Loucy (cell line): ENCODE results near the gene ETFRF1.

Source experiments
- H2AFZ ChIP-seq: fragments of 200-600 bp; sonication (generic); 2 replicates; pipeline ENCODE4 v1.6.0; 2016; ENCODE audit warnings: antibody characterized with exemption, mild to moderate bottlenecking, low read length, moderate library complexity
- H3F3A ChIP-seq: fragments of 200-600 bp; 2 replicates; pipeline ENCODE4 v1.6.0; 2016; ENCODE audit warnings: antibody characterized with exemption, low read depth, mild to moderate bottlenecking
- H3K27me3 ChIP-seq: fragments of 200-600 bp; sonication (generic); 2 replicates; pipeline ENCODE4 v1.6.1; 2014; ENCODE audit warnings: low read length, mild to moderate bottlenecking; ENCODE audit not compliant: insufficient read depth, poor library complexity, severe bottlenecking
- H3K36me3 ChIP-seq: fragments of 200-600 bp; sonication (generic); 2 replicates; pipeline ENCODE4 v1.6.1; 2016; ENCODE audit warnings: low read length; ENCODE audit not compliant: insufficient read depth
- H3K4me1 ChIP-seq: fragments of 200-600 bp; sonication (generic); 2 replicates; pipeline ENCODE4 v1.5.1; 2014; ENCODE audit warnings: low read length, mild to moderate bottlenecking; ENCODE audit not compliant: insufficient read depth, poor library complexity, severe bottlenecking
- H3K4me2 ChIP-seq: fragments of 200-600 bp; sonication (generic); 2 replicates; pipeline ENCODE4 v1.6.0; 2014; ENCODE audit warnings: antibody characterized with exemption, low read length, low read depth, mild to moderate bottlenecking; ENCODE audit not compliant: poor library complexity, severe bottlenecking
- H3K4me3 ChIP-seq: fragments of 200-600 bp; sonication (generic); 2 replicates; pipeline ENCODE4 v1.5.1; 2014; ENCODE audit warnings: low read length, mild to moderate bottlenecking, mixed read lengths; ENCODE audit not compliant: poor library complexity, severe bottlenecking
- H3K79me2 ChIP-seq: fragments of 200-600 bp; sonication (generic); 2 replicates; pipeline ENCODE4 v1.6.1; 2014; ENCODE audit warnings: low read length; ENCODE audit not compliant: insufficient read depth
- H3K9ac ChIP-seq: fragments of 200-600 bp; sonication (generic); 2 replicates; pipeline ENCODE4 v1.6.0; 2014; ENCODE audit warnings: mild to moderate bottlenecking, low read depth, low read length, moderate library complexity; ENCODE audit not compliant: poor library complexity, severe bottlenecking
- H3K9me2 ChIP-seq: fragments of 200-600 bp; sonication (generic); replicated peaks from 2 replicates; pipeline ENCODE4 v1.6.1; 2016; ENCODE audit warnings: low read depth, low read length, mixed read lengths
- H3K9me3 ChIP-seq: fragments of 200-600 bp; sonication (generic); 2 replicates; pipeline ENCODE4 v1.6.1; 2014; ENCODE audit warnings: mild to moderate bottlenecking, antibody characterized with exemption, low read length, low read depth; ENCODE audit not compliant: insufficient read depth
- H4K20me1 ChIP-seq: fragments of 200-600 bp; sonication (generic); 2 replicates; pipeline ENCODE4 v1.6.0; 2014; ENCODE audit warnings: antibody characterized with exemption, low read length, mild to moderate bottlenecking; ENCODE audit not compliant: insufficient read depth, poor library complexity, severe bottlenecking
- CTCF ChIP-seq: fragments of 200-600 bp; sonication (generic); conservative IDR thresholded peaks from 2 replicates; pipeline ENCODE4 v1.5.1; 2014; ENCODE audit warnings: mild to moderate bottlenecking, antibody characterized with exemption, low read length
- EZH2phosphoT487 ChIP-seq: fragments of 200-600 bp; IDR thresholded peaks from 2 replicates; pipeline ENCODE4 v1.6.1; 2018; ENCODE audit warnings: antibody characterized with exemption, mild to moderate bottlenecking, moderate library complexity, borderline replicate concordance

Gene ETFRF1

GRCh38 chr12:25152055-25152454 is 43.0 kb upstream of the ETFRF1 start:
- no peak overlapping the region for H3K9ac ChIP-seq
- H3K4me1 ChIP-seq: peaks cover 6% of the 10 kb centered on the region
- TF ChIP-seq EZH2phosphoT487 (no peak), CTCF (no peak)
- H3K36me3 ChIP-seq: no peaks in the 10 kb centered on the region
- H3F3A ChIP-seq: 0 out of 2 replicates have a peak, but pooled peaks cover 3% of the 10 kb centered on the region
- no peak overlapping the region for H3K4me2 ChIP-seq
- no peaks in the 10 kb centered on the region for H3K9me2 ChIP-seq
- no peak overlapping the region for H3K4me3 ChIP-seq
- no peaks in the 10 kb centered on the region for H3K79me2 ChIP-seq
- no peaks in the 10 kb centered on the region for H3K27me3 ChIP-seq
- no peaks in the 10 kb centered on the region for H3K9me3 ChIP-seq
- H2AFZ ChIP-seq: no peak overlapping the region; the same call in 1 of the 2 replicates
- no peaks in the 10 kb centered on the region for H4K20me1 ChIP-seq

- peak overlapping the region; percentile 23 for H3K4me3 ChIP-seq
- no peaks in the 10 kb centered on the region for H3K9me3 ChIP-seq
- H3K27me3 ChIP-seq: no peaks in the 10 kb centered on the region
- H3K4me1 ChIP-seq: peaks cover 6% of the 10 kb centered on the region
- peak overlapping the region; percentile 82 for H2AFZ ChIP-seq
- TF ChIP-seq EZH2phosphoT487 (no peak), CTCF (peak; percentile 83)
- no peaks in the 10 kb centered on the region for H3K9me2 ChIP-seq
- no peaks in the 10 kb centered on the region for H3K79me2 ChIP-seq
- H3K36me3 ChIP-seq: no peaks in the 10 kb centered on the region
- H4K20me1 ChIP-seq: no peaks in the 10 kb centered on the region
- H3K9ac ChIP-seq: no peak overlapping the region
- H3K4me2 ChIP-seq: peak overlapping the region; percentile 46
- H3F3A ChIP-seq: 0 out of 2 replicates have a peak, but pooled peaks cover 3% of the 10 kb centered on the region
These were observed 39.9 kb upstream of the ETFRF1 start for GRCh38 chr12:25155022-25155576.

GRCh38 chr12:25156061-25156460 is 39.0 kb upstream of the ETFRF1 start:
- H3K9me3 ChIP-seq: no peaks in the 10 kb centered on the region
- H3F3A ChIP-seq: no peaks in the 10 kb centered on the region
- no peaks in the 10 kb centered on the region for H3K79me2 ChIP-seq
- H3K4me2 ChIP-seq: no peak overlapping the region
- H3K36me3 ChIP-seq: no peaks in the 10 kb centered on the region
- H2AFZ ChIP-seq: no peak overlapping the region
- TF ChIP-seq CTCF (no peak), EZH2phosphoT487 (no peak)
- peaks cover 6% of the 10 kb centered on the region for H3K4me1 ChIP-seq
- H3K9me2 ChIP-seq: no peaks in the 10 kb centered on the region
- no peak overlapping the region for H3K4me3 ChIP-seq
- no peaks in the 10 kb centered on the region for H3K27me3 ChIP-seq
- H3K9ac ChIP-seq: no peak overlapping the region
- no peaks in the 10 kb centered on the region for H4K20me1 ChIP-seq
